GM10847 (cell line): Measurements from ENCODE around the gene TMEM108.

Experiments used
- POLR2A ChIP-seq: IDR thresholded peaks from 2 replicates; pipeline ENCODE4 v1.6.1; 2011; ENCODE audit not compliant: insufficient read length; ENCODE audit errors: extremely low read depth

Gene TMEM108

DNA sequence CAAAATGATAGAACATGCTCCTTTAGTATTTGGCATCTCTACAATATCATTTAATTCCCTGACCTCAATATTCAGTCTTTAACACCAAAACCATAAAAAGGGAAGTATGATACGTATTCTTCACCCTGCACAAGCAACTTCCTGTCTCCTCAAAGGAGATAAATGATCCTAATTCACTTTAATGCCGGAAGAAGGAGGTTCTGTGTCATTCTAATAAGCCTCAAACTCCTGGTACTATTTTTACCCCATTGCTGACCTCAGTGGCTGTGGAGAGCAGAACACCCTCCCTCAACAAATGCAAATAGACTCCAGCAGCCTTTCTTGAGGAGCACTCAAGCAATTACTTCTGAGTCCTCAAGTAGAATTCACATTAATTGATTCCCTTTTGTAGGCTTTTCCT lies 173.3 kb downstream of the TMEM108 start:
- TF ChIP-seq POLR2A, result no peak

DNA sequence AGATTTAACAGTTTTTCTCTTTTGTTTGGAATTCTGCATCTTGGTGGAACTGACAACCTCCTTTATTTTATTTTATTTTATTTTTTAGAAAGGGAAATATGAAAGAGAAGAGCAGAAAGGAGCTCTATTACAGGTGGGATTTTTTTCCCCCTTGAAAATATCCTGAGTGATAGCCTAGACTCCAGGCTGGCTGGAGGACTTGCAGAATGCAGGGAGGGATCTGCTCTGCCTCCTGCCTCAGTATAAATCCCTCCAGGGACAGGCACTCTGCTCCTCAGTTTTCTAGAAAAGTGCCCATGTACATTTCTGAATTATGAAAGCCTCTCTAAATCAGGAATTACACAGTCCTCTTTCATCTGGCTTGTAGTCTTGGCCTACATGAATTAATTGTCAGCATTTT lies 173.7 kb downstream of the TMEM108 start:
- TF ChIP-seq POLR2A, result no peak

DNA sequence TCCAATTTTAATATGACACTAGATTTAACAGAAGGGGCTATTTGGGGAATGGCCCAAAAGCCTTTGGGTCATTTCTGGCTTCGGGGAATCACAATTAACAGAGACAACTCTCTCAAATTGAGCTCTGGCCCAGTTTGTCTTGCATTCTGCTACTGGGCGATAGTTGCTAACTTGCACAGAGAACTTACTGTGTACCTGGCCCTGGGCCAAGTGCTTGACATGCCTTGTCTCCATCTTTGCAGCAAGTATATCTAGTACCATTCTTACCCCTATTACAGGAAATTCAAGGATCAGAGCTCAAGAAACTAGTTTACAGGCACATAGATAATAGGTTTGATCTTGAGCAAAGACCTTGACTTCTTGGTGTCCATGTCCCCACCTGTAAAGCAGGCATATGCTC lies 175.7 kb downstream of the TMEM108 start:
- no peak for TF ChIP-seq POLR2A

DNA sequence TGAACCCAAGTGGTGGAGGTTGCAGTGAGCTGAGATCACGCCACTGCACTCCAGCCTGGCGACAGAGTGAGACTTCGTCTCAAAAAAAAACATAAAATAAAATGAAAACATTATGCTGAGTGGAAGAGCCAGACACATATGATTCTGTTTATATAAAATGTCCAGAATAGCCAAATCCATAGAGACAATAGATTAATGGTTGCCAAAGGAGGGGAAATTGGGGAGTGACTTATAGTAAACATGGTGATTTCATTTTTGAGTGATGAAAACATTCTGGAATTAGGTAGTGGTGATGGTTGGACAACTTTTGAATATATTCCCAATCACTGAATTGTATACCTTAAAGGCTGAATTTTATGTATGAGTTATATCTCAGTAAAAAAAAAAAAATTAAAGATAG lies 189.6 kb downstream of the TMEM108 start:
- TF ChIP-seq POLR2A, result no peak

DNA sequence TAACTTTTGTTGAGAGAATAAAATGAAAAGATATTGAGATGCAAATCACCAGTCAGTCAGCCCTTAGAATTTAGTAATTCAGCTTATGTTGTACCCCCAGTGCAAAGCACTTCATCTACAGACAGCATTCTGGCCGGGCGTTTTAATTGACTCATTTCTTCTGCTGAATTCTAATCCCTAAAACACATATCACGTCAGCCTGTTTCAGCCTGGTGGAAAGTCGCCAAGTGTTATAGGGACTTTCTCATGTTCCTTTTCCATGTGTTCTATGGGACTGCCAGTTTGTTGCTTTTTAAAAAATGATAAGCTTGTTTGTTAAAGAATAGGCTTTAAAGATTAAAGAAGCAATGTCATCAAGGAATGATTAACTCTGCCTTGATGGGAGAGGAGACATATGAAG lies 192.0 kb downstream of the TMEM108 start:
- TF ChIP-seq POLR2A, result no peak

DNA sequence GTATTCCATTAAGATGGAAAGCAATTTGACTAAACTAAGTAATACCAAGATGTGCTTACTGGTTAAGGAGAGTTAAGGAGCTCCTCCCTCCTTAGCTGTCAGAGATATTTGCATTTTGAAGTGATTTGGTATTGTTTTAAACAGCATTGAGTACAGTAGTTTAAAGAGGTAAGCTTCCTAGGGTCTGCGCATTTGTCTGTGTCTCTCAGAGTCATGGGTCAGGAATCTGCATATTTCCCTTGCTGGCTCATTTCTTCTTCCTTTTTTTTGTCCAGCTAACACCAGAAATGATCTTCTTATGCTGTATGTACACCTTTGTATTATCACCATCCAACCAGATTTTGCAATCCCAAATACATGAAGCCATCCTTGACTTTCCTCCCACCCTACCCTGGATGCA lies 198.7 kb downstream of the TMEM108 start:
- no peak for TF ChIP-seq POLR2A

DNA sequence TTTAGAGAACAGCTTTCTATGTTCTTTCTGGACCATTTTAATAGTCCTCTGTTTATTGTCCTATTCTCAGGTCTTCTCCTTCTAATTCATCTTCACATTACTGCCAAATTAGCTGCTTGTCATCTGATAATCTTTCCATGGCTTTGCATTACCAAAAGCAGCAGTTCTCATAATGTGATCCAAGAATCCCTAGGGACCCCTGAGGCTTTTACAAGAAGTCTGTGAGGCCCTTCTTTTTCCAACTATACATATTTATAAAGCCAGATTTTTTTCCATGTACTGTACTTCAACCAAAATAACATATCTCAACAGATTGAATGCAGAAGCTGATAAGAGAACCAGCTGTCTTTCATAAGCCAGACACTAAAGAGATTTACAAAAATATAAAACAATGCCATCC lies 199.2 kb downstream of the TMEM108 start:
- no peak for TF ChIP-seq POLR2A

DNA sequence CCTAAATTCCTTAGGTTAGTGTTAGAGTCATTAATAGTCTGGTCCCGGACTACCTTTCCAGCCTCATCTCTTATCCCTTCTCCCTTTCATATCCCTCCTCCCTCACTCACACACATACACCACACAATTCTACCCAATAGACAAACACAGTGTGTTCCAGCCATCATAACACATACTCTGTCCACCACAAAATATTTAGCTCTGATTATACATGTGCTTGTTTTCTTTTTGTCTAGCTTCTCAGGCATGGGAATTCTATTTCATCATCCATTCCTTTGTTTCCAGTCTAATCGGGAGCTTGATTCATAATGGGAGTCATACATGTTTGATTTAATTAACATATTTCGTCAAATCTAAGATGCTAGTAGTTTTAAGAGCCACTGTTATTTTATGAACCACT lies 199.8 kb downstream of the TMEM108 start:
- no peak for TF ChIP-seq POLR2A

DNA sequence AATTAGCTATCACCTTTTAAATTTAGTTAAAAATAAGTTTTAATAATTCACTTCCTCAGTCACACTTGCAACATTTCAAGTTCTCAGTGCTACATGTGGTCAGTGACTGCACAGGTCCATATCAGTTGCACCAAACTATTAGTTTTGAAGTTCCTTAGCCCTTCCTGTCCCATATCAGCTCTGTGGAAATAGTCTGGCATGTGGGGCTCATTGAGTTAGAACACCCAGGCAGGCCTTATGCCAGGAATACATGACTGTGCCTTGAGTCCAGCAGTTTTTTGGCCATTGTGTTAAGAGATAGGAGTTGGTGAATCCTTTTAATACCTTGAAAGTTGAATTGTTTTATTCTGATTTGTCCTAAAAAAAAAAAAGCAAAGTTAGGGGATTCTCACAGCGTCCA lies 207.9 kb downstream of the TMEM108 start:
- TF ChIP-seq POLR2A, result no peak

DNA sequence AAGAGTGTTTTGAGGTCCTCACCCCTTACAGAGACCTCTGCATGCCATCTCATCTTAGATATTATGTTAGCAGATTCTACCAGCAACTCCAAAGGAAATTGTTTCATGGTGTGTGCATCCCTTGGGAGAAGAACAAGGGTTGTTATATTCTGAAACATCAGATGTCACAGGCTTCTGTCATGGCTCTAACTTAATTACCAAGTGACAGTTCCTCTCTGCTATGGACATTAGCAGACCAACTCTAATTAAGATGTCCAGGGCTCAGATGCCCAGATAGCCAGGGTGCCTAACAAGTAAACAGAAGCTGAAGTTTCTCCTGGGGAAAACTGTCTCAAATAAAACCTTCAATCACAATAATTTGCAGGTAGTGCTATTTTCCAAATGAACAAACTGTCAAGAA lies 208.6 kb downstream of the TMEM108 start:
- TF ChIP-seq POLR2A, result no peak

DNA sequence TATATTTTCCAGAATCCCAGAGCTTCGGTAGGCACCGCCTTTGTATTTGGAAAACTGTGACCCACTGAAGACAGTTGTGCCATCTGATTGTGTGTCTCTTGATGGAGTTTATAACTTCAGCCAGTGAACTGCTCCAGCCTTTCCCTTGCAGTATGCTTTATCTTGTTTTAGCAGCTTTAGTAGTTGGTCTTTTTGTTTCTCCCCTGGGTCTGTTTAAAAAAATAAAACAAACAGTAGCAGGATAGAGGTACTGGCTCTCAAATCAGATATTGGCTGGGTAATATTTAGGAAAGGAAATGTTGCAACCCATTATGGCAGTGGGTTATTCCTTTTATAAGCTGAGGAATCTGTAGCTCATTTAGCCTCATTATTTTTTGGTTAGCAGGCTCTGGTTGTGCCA lies 210.2 kb downstream of the TMEM108 start:
- TF ChIP-seq POLR2A, result no peak

DNA sequence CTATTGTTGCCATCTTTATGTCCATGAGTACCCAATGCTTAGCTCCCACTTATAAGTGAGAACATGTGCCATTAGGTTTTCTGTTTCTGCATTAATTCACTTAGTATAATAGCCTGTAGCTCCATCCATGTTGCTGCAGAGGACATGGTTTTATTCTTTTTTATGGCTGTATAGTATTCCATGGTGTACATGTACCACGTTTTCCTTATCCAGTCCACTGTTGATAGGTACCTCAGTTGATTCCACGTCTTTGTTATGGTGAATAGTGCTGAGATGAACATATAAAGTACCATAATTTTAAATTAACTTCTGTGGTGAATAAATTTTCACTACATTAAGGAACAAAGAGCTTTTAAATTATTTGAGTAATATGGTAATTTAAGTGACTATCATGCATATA lies 211.3 kb downstream of the TMEM108 start:
- TF ChIP-seq POLR2A, result no peak

DNA sequence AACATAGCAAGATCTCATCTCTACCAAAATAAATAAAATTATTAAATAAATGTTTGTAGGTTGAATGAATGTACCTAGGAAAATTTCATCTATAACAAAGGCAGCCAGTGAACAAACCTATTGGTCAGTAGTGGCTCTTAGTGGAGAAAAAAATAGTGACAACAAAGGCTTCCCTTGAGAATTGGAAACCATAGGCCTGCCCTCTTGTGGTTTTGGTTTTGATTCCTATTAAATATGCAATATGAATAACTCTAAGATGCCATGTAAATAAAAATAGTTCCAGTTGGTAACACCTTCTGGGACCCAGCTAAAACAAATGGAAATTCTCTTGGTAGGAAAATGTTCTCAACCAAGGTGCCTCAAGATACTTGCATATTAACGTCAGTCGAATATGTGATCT lies 216.0 kb downstream of the TMEM108 start:
- no peak for TF ChIP-seq POLR2A

DNA sequence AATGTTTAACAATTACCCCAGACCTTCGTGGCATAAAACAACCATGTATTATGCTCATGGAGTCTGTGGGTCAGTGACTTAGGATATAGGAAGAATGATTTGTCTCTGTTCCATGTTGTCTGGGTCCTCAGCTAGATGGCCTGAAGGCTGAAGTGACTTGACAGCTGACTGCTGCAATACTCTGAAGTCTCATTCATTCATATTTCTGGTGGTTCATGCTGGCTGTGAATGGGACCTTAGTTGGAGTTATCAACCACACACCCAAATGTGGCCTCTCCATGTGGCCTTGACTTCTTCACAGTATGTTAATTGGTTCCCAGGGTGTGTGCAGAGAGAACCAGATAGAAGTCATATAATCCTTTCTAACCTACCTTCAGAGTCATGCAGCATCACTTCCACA lies 216.5 kb downstream of the TMEM108 start:
- TF ChIP-seq POLR2A, result no peak

DNA sequence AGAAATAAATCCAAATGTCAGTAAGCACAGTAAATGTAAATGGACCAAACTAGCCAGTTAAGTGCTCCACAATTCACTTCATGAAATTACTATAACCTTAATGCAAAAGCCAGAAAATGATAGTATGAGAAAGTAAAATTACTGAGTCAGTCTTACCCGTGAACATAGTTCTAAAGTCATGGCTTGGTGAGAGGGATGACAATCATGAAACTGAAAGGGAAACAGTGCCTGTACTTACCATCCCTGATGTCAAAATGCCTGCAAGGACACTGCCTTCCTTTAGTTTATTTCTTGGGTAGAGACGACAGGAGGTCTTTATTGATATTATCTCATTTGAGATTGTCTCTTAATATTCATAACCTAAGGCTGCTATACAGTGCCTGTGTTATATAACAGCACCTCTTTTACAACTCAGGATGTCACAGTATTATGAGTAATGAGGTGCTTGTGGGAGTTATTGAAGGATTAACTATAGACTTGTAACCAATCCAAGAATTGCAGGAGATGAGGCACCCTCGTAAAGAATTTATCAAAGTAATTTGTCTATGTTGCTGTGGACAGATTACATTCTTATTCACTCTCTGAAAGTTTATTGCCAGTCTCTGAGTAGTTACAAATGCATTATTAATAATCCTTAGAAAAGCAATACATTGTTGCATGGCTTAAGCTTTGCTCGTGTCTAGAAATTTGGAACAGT lies 218.7 kb downstream of the TMEM108 start:
- TF ChIP-seq POLR2A, result no peak

DNA sequence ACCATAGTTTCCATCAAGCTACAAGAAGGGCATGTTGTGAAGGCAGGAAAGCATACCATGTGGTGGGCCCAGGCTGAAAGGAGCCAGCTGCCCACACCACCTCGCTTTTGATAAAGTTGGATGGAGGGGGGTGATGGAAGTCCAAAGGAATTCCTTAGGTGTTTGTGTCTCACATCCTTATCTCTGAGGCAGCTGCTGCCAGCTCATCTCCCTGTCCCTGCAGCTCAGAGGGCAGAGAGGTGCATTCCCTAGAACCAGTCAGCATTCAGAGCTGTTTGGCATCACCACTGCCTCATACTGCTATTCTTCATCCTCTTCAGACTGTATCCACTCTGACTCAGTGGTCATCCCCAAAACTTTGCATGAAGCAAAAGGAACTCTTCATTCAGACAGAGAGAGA lies 220.2 kb downstream of the TMEM108 start:
- TF ChIP-seq POLR2A, result no peak

DNA sequence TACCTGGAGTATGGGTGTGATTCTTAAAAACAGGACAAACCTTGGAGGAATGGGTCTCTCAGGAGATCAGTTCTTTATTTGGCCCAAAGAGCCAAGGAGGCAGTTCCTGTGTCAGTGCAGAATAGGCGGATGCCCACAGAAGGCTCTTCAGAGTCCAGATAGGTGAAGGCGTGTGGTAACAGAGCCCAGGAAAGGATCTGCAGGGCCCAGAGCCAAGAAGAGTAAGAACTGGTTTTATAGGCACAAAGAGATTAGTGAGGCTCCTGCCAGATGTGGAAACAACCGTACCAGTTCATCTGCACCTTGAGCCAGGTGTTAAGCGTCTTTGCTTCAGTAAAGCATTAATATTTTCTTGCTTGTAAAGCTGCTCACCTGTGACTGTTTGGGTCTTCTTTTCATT lies 221.6 kb downstream of the TMEM108 start:
- TF ChIP-seq POLR2A, result no peak

DNA sequence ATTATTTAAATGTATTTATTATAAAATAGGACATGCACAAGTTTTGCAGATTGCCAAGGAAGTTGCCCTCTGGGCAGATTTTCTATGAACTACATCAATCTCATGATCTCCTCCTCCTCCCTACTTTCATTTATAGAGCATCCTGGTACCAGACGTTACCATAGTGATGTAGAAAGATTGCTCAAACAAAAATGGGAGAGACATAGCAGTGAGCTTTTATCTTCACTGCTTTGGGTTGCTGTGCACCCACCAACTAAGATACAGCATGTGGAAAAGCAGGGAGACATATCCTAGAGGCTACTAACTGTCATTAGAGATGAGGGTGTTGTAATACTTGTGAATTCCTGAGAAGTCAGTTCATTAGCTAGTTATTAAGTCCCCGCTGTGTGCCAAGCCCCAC lies 224.1 kb downstream of the TMEM108 start:
- no peak for TF ChIP-seq POLR2A

DNA sequence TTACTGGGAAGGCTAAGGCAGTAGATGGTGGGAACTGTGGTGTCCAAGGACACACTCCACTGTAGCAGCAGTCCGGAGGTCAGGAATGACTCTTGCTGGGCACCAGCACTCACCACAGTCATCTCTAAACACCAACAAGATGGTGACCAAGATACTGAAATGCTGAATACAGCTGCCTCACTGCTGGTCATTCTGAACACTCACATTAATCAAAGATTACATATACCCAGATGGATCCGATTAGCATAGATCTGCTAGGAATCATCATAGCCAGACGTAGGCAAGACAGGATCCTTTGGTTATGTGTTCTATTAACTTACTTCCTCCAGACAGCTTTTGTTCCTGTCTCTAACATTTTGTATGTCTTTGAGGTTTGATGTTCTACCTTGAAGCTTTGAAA lies 226.7 kb downstream of the TMEM108 start:
- no peak for TF ChIP-seq POLR2A
